GDM1 (cell line): ENCODE data around the gene FN3KRP.
A peak's percentile ranks its signal among the peaks of the same experiment; 100 is the strongest.

Experiments
- DNase-seq: peaks from one replicate; lab custom pipeline; 2025; lab: John Stamatoyannopoulos, UW

The FN3KRP gene

DNA sequence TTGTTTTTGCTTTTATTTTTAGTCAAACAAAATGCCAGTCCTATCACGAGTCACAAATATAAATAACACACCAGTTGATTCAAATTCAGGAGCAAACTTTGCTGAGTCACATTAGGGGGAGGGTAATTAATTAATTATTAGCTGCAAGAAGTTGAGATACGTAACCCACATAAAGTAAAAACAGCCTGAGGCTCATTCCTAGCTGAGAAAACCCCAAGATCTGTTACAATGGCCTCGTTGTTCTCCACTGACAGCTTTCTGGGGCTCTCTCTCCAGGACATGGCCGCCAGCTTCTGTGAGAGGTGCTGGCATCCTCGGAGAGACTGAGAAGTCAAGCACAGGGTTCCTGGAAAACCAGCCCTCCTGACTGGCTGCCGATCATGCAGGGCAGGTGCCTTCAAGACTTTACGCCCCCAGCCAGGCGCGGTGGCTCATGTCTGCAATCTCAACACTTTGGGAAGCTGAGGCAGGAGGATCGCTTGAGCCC is 29.1 kb upstream of the FN3KRP start:
- DNase-seq: no peak

DNA sequence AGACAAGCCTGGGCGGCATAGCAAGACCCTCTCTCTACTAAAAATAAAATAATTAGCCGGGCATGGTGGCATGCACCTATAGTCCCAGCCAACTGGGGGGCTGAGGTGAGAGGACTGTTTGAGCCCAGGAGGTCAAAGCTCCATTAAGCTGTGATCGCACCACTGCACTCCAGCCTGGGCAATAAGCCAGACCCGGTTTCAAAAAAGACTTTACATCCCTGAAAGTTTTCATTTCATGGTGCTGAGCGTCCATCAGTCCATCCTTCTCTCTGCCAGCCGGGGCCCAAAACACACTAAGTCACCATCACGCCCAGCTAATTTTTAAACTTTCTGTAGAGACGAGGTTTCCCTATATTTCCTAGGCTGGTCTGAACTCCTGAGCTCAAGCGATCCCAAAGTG is 28.6 kb upstream of the FN3KRP start:
- DNase-seq: no peak

DNA sequence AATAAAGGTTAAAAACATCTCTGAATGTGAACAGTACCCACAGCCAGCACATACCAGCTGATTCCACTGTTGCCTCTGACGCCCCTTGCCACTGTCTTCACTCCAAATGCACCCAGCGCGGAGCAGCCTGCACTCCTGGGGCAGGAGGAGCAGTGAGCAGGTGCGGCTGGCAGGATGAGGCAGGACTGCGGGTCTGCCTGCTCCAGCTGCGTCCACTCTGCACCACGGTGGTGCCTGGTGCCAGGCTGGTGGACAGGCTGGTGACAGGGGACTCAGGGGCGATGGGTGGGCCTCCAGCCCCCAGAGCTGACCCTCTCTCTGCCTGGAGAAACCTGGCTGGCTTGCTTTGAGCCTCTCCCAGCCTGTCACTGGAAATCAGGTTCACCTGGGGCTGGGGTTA is 27.4 kb upstream of the FN3KRP start:
- DNase-seq: no peak

DNA sequence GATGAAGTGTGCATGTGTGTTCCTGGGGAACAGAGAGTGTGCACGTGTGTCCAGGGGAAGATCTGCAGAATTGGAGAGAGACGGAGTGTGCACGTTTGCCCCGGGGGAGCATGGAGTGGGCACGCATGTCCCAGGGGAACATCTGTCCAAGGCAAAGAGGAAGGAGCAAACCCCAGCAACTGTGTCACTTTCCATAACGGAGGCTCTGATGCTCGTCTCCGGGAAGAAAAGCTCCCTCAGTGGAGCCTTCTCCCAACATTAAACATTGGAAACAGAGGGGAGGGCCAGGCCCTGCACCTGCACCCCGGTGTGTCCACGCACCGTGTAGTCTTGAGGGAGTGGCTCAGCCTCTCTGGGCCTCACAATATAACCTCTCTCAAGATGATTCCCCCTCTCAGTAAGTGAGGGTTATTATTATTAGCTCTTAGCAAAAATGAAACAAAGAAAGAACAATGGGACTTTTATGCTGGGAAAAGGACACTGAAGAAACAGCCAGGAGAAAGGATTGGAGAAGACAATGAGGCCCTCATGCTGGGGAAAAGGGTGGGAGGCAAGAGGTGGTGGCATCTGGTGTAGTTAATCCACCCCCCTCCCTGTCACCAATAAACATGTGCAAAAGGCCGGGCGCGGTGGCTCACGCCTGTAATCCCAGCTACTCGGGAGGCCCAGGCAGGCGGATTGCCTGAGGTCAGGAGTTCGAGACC is 25.6 kb upstream of the FN3KRP start:
- no peak for DNase-seq

DNA sequence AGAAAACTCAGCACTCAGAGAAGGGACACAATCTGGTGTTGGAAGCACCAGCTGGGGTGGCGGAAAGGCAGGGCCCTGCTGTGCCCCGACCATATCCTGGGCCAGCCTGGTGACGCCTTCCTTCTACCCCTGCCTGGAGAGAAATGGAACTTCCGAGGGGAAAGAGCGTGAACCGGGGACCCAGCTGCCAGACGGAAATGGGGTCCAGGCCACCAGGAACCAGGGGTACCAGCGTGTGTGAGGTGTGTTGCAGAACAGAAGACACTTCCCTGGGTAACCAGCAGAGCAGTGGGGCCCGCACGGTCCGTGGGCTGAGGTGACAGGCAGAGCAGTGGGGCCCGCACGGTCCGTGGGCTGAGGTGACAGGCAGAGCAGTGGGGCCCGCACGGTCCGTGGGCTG is 24.8 kb upstream of the FN3KRP start:
- no peak for DNase-seq

DNA sequence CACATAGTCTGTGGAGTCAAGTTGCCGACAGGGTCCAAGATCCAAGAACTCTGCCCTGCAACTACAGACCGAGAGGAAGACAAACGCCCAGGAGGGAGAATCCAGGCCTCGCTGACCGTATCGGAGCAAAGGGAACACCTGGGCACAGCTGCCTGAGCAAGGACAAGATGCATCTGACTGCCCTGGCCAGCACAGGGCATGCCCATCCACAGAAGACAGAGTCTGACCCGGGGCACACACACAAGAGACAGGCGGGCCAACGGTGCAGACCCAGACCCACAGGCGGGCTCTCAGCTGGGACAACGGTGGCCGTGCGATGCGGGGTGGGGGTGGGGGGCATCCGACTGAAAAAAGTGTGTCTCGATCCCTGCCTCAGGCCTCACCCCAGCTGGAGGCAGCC is 24.2 kb upstream of the FN3KRP start:
- no peak for DNase-seq

DNA sequence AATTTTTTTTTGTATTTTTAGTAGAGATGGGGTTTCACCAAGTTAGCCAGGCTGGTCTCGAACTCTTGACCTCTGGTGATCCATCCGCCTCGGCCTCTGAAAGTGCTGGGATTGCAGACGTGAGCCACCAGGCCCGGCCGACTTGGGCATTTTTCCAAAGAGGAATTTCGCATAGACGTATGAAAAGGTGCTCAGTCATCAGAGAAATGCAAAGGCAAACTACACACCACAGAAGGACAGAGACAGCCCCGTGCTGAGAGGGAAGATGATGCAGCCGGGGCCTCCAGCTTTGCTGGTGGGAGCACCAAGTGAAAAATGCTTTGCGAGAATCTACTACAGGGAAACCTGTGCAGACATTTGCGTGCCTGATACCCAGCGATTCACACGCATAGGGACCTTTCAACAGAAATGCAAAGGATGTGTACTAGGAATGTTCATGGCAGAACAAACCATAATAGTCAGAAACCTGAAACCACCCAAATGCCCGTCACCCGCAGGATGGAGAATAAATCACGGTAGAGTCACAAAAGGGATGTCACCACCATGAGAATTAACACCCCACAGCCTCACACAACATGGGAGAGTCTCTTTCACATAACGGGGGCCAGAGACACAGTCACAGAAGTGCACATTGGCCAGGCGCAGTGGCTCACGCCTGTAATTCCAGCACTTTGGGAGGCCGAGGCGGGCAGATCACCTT is 23.2 kb upstream of the FN3KRP start:
- DNase-seq: no peak

DNA sequence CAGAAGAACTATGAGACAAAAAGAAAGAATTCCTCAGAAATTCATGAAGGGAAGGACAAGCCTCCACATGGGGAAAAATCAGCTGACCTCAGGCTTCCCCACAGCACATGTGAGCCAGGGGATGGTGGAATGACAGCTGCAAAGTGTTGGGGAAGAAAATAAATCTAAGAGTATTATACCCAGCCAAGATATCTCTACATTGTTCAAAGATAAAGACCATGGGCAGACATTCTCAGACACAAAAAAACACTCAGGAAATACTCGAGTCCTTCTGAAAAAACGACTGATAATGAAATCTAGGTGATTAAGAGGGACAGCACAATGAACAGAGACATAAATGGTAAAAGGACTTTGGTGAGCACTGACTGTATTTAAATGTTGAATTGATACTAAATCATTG is 21.9 kb upstream of the FN3KRP start:
- no peak for DNase-seq

DNA sequence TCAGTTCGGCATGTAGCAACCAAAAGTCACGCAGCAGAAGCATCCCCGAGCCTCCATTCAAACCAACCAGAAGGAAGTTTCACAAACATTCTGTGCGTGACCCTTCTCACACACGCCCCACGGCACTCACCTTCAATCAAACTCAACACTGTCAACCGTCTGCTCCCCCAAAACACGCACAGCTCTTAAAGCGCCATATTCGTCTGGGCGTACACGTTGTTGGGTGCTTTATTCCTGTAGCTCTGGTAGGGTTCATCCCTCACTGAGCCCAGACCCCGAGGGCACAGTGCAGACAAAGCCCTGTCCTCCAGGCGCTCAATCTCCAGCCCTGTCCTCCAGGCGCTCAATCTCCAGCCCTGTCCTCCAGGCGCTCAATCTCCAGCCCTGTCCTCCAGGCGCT is 20.2 kb upstream of the FN3KRP start:
- DNase-seq: no peak

DNA sequence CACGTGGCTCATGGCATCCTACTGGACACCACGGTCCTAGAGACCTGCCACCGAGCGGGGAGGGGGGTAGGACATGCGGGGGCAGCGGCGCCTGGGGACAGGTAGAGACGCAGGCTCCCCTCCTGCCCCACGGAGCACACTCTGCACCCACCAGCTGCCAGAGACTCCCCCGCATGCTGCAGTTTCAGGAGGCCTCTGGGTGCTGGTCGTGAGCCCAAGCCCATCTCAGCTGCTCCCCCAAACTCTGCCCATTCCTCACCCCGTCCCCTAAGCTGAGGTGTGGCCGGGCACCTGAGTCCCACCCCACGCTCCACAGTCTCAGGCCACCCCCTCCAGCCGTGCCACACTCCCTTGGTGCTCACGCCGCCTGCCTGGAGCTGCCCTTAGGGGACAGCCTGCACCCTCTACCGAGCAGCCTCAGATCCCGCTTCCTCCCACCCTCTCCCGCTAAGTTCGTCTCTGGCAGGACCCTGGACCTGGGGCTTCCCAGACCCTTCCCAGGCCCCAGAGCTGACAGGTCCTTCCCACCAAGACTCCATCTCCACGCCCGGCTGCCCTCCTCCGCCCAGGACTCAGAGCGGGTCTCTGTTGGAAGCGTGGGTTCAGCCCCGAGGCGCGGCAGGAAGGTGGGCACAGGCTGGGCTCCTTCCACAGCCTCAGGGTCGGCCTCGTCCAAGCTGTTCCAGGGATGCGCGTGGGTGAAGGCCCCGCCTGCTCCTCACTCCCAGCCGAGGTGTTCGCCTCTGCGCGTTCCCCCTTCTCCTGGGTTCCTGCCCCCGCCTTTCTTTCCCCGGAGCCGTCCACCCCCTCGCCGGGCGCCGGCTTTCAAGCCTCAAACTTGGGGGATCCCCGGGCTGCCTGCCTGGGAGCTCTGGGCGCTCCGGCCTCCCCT is 19.3 kb upstream of the FN3KRP start:
- DNase-seq: no peak

DNA sequence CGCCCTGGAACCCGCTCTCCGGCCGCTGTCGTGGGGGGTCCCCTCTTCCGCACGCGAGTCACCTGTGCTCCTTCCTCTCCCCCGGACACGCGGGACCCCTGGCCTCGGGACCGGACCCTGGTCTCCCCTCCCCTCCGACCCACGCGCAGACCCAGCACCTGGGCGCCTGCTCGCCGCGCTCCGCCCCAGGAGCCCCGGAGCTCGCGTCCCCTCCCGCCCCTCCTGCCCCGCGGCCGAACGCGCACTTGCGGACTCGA is 18.8 kb upstream of the FN3KRP start:
- no peak for DNase-seq

DNA sequence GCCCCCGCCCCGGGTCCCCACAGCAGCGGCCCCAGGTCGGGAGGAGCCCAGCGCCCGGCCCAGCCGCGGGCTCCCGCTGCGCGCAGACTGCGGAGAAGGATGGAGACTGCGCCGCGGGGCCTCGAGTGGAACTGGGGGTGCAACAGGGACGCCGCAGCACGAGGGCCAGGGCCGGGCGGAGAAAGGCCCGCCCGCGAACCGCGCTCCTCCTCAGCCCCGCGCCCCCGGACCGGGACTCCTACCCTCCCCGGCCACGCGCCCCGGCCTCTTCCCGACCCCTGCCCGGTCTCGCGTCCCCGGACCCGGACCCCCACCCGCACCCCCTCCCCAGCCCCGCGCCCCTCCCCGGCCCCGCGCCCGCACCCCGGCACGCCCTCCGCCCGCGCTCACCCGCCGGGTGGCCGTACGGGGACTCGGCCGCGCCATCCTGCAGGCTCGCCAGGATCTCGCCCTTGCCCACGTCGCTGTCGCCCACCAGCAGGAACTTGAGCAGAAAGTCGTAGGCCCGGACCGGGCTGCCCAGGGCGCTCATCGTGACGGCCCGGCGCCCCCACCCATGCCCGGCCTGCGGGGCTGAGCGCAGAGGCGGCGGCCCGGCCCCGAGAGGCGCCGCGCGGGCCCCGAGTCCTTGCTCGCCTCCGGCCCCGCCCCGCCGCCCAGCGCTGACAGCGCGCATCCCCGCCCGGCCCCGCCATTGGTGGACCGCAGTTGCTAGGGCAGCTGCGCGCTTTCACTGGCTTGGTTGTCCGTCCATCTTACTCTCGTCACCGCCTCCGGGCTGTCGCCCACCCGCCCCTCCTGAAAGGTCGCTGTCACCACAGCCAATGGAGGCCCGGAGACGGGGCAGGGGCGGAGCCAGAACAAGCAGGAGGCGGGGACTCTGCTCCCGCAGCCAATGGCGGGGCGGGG is 18.2 kb upstream of the FN3KRP start, which contains the start of gene RAB40B:
Gene RAB40B (minus strand): TSS at position 634 of the 909 bp plus-strand sequence. CDS start 102 bp downstream, at position 532.
- DNase-seq: peak; percentile 97

DNA sequence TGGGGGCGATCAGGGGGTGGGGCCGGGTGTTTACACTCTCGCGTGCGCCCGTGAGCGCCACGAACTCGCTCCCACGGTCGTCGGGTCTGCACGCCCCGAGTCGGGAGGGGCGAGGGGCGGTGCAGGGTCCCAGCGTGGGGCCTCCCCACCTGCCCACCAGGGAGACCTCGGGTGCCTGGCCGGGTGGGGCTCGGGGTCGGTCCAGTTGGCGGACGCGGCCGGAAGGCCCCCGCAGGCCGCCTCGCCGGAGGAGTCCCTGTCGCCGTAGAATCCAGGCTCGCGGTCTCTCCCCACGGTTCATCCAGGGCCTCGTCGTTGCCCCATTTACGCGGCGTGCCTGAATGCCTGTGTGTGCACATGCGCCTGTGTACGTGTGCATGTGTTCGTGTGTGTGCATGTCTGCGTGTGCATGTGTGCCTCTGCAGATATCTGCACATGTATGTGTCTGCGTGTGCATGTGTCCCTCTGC is 17.5 kb upstream of the FN3KRP start:
- no peak for DNase-seq

DNA sequence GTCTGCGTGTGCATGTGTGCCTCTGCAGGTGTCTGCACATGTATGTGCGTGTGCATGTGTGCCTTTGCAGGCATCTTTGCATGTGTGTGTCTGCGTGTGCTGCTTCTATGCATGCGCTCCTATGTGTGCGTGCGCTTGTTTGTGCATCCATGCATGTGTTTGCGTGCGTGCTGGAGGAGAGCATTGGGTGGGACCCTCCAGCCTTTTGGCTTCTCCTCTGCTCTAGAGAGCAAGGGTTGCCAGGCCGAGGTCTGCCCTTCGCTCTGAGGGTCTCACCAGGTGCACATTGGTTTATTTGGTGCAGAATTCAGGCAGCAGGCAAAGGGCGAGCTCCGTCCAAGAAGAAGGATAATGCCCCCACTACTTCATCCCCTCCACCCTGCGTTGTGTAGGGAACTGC is 17.0 kb upstream of the FN3KRP start:
- no peak for DNase-seq

DNA sequence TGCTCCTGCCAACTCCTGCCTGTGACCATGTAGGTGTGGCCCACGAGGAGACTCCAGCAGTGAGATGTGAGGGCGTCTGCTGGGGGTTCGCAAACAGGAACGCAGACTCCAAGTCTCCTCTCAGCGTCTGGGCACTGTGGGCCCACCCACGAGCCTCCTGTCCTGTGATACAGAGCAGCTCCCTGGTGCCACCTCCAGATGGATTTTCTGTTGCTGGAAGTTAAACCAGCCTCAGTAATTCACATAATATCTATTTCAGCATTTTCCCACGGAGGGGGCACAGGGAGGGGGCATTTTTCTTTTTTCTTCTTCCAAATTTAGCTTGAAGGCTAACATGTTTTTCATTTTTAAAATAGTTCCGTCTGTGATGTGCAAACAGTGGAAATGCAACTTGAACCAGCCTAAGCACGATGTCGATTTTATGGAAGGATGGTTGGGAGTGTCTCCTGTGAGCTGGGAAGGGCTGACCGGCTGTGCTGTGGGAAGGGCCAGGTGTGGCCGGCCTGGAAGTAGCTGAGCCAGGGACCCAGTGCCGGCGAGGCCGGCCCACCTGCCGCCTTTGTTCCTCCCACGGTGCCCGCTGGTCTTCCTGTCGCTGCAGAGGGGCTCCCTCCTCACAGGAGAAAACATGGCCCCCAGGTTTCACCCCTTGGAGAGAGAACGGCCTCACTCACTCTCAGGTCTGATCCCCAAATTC is 14.1 kb upstream of the FN3KRP start:
- DNase-seq: no peak

DNA sequence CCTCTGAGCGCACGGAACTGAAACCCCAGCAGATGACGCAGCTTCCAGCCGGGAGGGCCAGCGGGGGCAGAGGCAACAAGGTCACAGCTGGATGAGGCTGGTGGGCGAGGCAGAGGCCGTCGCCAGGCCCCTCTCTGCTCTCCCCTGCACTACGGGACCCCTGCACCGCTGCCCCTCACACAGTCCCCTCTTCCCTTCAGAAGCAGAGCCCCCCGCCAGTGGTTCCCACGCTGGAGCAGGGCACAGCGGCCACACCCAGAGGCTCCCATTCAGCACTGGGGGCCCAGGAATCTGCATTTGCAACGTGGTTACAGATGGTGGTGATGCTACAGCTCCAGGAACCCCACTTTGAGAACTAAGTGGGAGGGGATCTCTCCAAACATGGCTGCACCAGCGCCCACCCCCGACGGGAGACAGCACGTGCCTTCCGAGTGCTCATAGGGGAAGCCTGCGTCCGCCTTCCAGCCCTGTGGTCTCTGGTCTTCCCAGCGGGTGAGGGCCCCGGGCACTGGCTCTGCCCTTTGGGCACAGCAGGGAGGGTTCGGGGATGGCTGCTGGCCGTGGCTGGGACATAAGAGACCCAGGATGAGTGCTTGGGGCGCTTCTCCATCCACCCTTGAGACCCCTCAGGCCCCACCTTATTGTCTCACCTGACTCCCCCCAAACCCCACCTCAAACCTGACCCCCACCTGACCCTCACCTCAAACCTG is 13.3 kb upstream of the FN3KRP start:
- DNase-seq: no peak

DNA sequence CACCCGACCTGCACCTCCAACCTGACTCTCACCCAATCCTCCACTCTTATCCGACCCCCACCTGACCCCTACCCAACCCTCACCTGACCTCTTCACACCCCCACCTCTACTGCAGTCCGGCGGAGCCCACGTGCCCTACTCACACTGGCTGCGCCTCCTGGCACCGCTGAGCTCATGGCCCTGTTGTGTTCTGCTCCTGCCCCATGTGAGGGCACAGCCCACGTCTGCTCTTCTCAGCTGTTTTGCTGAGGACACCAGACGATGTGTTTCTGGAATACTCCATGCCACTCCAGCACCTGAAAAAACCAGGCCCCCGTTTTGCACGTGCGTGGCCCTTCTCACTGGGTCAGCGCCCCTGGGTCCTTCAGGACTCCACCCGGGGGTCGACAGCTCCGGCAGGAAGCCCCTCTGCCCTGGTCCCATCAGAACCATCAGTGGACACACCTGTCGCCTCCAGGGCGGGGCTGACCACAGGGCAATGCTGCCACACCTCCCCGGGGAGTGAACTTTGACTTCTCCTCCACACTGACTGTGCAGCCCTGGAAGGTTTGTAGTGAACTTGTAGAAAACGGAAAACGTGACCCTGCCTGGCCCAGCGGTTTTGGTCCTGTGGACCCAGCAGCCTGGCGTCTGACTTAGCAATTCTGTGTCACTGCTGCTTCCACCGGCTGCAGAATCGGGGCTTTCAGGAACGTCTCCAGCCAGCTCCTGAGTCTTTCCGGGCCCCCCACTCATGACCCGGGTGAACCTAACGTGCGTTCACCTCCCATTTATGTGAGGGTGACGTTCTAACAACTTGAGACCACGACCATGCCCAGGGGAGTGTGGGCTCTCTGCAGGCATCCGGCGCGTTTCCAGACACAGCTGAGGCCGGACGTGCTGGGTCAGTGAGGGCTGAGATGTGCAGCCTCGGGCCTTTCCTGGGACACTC is 12.3 kb upstream of the FN3KRP start:
- no peak for DNase-seq

DNA sequence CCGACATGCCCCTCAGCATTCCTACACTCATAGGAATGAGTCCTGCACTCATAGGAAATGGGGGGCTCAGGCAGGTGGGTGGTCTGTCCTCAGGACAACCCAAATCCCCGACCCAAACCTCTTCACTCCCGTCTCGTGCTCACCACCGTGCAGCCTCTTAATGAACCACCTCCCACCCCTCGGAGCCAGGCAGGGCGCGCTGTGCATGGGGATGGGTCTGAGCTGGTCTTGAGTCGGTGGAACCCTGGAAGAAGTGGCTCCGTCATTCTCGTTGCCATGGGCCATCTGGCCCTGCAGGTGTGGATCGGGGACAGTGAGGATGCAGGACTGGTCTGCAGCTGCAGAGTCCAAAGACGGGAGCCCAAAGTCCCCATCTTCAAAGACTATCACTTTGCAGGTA is 11.6 kb upstream of the FN3KRP start:
- DNase-seq: no peak

DNA sequence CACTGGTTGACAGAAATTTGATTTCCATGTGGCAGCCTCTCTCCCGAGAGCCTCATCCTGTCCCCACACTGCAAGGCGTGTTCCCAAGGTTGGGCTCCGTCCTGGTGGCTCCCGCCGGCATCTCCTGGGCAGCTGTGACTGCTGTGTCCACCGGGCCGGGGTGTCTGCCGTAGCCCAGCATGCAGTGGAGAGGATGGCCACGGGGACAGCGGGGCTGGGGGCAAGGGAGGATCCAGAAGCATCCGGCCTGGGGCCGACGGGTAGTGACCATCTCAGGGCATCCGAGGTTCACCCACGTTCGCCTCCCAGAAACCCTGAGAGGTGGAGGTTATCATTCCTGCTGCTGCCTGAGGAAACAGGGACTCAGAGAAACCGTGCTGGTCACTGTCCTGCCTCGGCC is 10.8 kb upstream of the FN3KRP start:
- no peak for DNase-seq
